Left lung (tissue), 10 donors: Measurements from ENCODE around the gene TLR7. TPM values are rescaled to one million over a fixed set of nuclear protein-coding genes. Genes with fewer than 3 reads are reported as not detected.

Source experiments
- ATAC-seq: fragments of 200-7000 bp; cut with Tn5 transposase; one replicate; pipeline ENCODE4 v1.9.1; 2020; ENCODE audit warnings: moderate library complexity
- DNase-seq, 4 donors: peaks; one replicate each; pipeline ENCODE4 v3.0.0-alpha.2; 2013 to 2020
- H3K27ac ChIP-seq, 2 donors: fragments of 200-600 bp; sonication (generic) in 1 of 2; one replicate each; pipeline versions ENCODE4 v1.5.0 to v1.8.0; 2020 to 2021
- H3K27me3 ChIP-seq, 2 donors: fragments of 200-600 bp; sonication (generic) in 1 of 2; one replicate each; pipeline versions ENCODE4 v1.5.0 to v1.8.0; 2020 to 2021
- H3K36me3 ChIP-seq, 2 donors: fragments of 200-600 bp; sonication (generic) in 1 of 2; one replicate each; pipeline versions ENCODE4 v1.5.0 to v1.8.0; 2020 to 2021
- H3K4me1 ChIP-seq, 2 donors: fragments of 200-600 bp; one replicate each; pipeline ENCODE4 v1.8.0; 2021
- H3K4me3 ChIP-seq, 2 donors: fragments of 200-600 bp; sonication (generic) in 1 of 2; one replicate each; pipeline versions ENCODE4 v1.5.0 to v1.8.0; 2020 to 2021; ENCODE audit warnings: mild to moderate bottlenecking in 1 of 2
- H3K9me3 ChIP-seq, 2 donors: fragments of 200-600 bp; sonication (generic) in 1 of 2; one replicate each; pipeline versions ENCODE4 v1.5.0 to v1.8.0; 2020 to 2021
- intact Hi-C, 2 donors: fragments of 100-400 bp; cut with DNase I; formaldehyde crosslinking; loops; one replicate each; pipeline versions ENCODE4 v1.11.2 to v1.14.2; 2022
- polyA plus RNA-seq, 6 donors: library from polyadenylated mRNA; unstranded; fragments of 120-200 nt; gene quantifications; one replicate each; pipeline ENCODE4 v1.2.1, GENCODE V29; 2013; ENCODE audit not compliant: insufficient read length in 6 of 6
- total RNA-seq, 2 donors: library from RNA; stranded (reverse); fragmentation: NEBNext Ultra II Directional; extraction: Animal tissue kit (Norgen Biotek cat#: 25700); gene quantifications; one replicate each; pipeline ENCODE4 v1.2.1, GENCODE V29; 2021
- TF ChIP-seq, protein P1 (sequence below), 2 donors: fragments of 200-600 bp; sonication (generic) in 1 of 2; IDR thresholded peaks; one replicate each; pipeline versions ENCODE4 v1.5.0 to v1.8.0; 2021; ENCODE audit warnings: antibody characterized with exemption in 2 of 2
- donor health status: DM: no; HTN: yes; CAD: no.
- donor health status: DM: no; HTN: no; CAD: no.

Gene TLR7
- total and polyA plus RNA-seq, 8 donors = 0.84 to 3.4 (median 1.3) TPM

DNA sequence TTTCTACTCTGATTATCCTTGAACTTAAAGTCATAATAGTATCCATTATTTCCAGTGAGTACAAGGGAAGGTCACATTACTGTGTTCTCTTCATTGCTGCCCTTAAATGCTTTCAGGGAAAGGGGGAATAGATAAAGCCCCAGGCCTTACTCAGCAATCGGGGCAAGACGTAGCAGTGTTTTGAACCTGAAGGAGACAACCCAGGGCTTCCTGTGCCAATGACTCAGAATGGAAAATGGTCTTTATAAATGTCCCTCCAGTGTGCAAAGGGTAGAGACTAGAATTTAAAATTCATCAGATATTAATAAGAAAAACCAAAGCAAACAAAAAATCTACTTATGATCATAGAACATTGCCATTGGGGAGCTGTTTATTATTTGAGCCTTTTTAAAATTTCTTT is 63.3 kb downstream of the TLR7 start:
- no peaks in the 10 kb centered on the region for H3K4me1 ChIP-seq
- H3K36me3 ChIP-seq = no peaks in the 10 kb centered on the region
- TF ChIP-seq, protein P1, sequence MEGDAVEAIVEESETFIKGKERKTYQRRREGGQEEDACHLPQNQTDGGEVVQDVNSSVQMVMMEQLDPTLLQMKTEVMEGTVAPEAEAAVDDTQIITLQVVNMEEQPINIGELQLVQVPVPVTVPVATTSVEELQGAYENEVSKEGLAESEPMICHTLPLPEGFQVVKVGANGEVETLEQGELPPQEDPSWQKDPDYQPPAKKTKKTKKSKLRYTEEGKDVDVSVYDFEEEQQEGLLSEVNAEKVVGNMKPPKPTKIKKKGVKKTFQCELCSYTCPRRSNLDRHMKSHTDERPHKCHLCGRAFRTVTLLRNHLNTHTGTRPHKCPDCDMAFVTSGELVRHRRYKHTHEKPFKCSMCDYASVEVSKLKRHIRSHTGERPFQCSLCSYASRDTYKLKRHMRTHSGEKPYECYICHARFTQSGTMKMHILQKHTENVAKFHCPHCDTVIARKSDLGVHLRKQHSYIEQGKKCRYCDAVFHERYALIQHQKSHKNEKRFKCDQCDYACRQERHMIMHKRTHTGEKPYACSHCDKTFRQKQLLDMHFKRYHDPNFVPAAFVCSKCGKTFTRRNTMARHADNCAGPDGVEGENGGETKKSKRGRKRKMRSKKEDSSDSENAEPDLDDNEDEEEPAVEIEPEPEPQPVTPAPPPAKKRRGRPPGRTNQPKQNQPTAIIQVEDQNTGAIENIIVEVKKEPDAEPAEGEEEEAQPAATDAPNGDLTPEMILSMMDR (IDR thresholded peaks at IDR 0.05) = no peak
- H3K27ac ChIP-seq = no peak overlapping the region
- ATAC-seq (no peak), DNase-seq (no peak)
- H3K9me3 ChIP-seq = no peaks in the 10 kb centered on the region
- intact Hi-C loops = no loop called here
- H3K4me3 ChIP-seq = no peak overlapping the region
- H3K27me3 ChIP-seq = peaks cover 0 to 5% of the 10 kb centered on the region in 2 donors

DNA sequence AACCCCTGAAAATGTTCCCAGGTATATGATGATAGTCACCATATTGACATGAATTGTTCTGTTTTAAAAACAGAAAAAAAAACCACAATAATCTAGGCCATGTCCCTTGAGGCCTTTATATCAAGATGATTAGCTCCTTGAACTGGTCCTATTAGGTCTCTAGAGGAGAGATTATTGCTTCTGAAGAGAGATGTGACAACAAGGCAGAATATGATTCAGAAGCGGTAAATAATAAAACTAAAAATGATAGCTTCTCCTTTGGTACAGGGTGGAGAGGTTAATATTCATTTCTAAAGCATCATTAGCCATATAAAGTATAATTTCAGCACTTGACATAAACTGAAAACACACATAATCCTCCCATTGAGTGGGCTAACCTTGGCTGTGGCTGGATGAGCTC is 65.4 kb downstream of the TLR7 start:
- Histone ChIP-seq H3K4me3 (no peak overlapping the region), H3K27ac (no peak overlapping the region), H3K9me3 (no peaks in the 10 kb centered on the region), H3K36me3 (no peaks in the 10 kb centered on the region), H3K4me1 (no peaks in the 10 kb centered on the region), H3K27me3 (peaks cover 0 to 5% of the 10 kb centered on the region in 2 donors)
- ATAC-seq (no peak), DNase-seq (no peak)
- intact Hi-C loops = no loop called here
- TF ChIP-seq, protein P1 (IDR thresholded peaks at IDR 0.05) = no peak

DNA sequence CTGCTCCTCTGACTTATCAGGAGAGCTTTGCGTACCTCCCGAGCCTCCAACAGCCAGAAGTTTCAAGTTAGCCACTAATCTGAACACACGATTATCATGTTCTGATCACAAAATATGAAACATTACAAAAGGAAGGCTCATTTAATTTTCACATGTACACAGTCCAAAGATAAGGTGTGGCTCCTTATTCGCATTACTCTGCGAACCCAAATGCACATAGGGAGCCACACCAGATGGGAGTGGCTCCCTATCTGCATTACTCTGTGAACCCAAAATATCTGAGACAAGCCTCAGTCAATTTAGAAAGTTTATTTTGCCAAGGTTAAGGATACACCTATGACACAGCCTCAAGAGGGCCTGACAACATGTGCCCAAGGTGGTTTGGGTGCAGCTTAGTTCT is 68.0 kb downstream of the TLR7 start:
- peaks cover 0 to 5% of the 10 kb centered on the region in 2 donors for H3K27me3 ChIP-seq
- no peak overlapping the region for H3K27ac ChIP-seq
- ATAC-seq = no peak
- no peaks in the 10 kb centered on the region for H3K9me3 ChIP-seq
- no peaks in the 10 kb centered on the region for H3K36me3 ChIP-seq
- TF ChIP-seq, protein P1 (IDR thresholded peaks at IDR 0.05) = no peak
- intact Hi-C loops = no loop called here
- H3K4me3 ChIP-seq = no peak overlapping the region
- no peak for DNase-seq
- H3K4me1 ChIP-seq = no peaks in the 10 kb centered on the region

DNA sequence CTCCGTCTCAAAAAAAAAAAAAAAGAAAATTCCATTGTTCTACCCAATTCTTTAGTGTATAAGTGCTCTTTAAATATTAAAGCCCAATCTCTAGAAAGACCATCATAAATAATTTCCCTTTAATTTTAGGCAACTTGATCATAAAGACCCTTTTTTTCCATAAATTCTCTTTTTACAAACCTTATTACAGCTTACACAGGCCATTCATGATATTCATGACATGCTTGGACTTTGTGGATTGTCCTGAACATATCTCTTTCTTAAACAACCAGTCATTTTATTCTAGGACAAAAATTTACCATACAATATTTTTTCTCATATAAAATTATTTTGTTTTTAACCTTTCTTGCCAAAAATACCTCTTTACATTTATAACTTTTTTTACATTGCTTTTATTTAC is 70.1 kb downstream of the TLR7 start:
- intact Hi-C loops = no loop called here
- Histone ChIP-seq H3K4me3 (no peak overlapping the region), H3K36me3 (no peaks in the 10 kb centered on the region), H3K4me1 (no peaks in the 10 kb centered on the region), H3K9me3 (no peaks in the 10 kb centered on the region), H3K27me3 (peaks cover 0 to 5% of the 10 kb centered on the region in 2 donors), H3K27ac (no peak overlapping the region)
- TF ChIP-seq, protein P1 (IDR thresholded peaks at IDR 0.05) = no peak
- ATAC-seq (no peak), DNase-seq (no peak)

Other genes starting within 250 kb of the TLR7 start
- gene PRPS2, start 75.7 kb upstream of the TLR7 start, total RNA-seq = 10 to 100 TPM; 29.2 to 29.9 TPM
- 10 to 100 TPM; 31.4 to 36.4 (median 33.6) TPM for gene PRPS2, start 75.7 kb upstream of the TLR7 start, polyA plus RNA-seq
- 10 to 100 TPM in 1 of 2 donors, 1 to 10 TPM in 1; 5.7 to 24.6 TPM for gene TLR8, start 39.5 kb downstream of the TLR7 start, total RNA-seq
- under 1 TPM; 0.31 to 0.60 (median 0.50) TPM for gene TLR8, start 39.5 kb downstream of the TLR7 start, polyA plus RNA-seq
- gene TMSB4X, start 108.0 kb downstream of the TLR7 start, total RNA-seq = 1,000 to 10,000 TPM; 4,574 to 4,791 TPM
- gene TMSB4X, start 108.0 kb downstream of the TLR7 start, polyA plus RNA-seq = 1,000 to 10,000 TPM; 3,301 to 3,721 (median 3,470) TPM
- gene FAM9C, start 177.5 kb downstream of the TLR7 start, total RNA-seq = not detected
- gene FAM9C, start 177.5 kb downstream of the TLR7 start, polyA plus RNA-seq = under 1 TPM; 0.11 to 0.77 (median 0.21) TPM